ENCODE measurements around the gene NDUFC1. TPM values are rescaled to one million over a fixed set of nuclear protein-coding genes. Genes with fewer than 3 reads are reported as not detected.
A peak's percentile ranks its signal among the peaks of the same experiment; 100 is the strongest.

NDUFC1 gene
- polyA plus RNA-seq (2013, experiment 1 of 2), result 146 TPM
- 148 TPM for polyA plus RNA-seq (2013, experiment 2 of 2)

GRCh38 chr4:139301821-139302611, at the start of gene NDUFC1:
Gene NDUFC1 (minus strand): TSS chr4:139302477. CDS start chr4:139295798, 6,679 bp downstream.
- H2BK120ac ChIP-seq (ENCODE audit: low read depth, low read length), result no peak within 1 kb of the TSS
- H3K4me1 ChIP-seq (ENCODE audit: control insufficient read depth, insufficient read depth, low read depth, low read length), result peaks cover 3% of the 10 kb centered on the region
- H3K79me1 ChIP-seq (replicated peaks; ENCODE audit: low read length, poor library complexity, severe bottlenecking), result peaks cover 4% of the 10 kb centered on the region
- peak within 1 kb of the TSS; percentile 66 for H2AFZ ChIP-seq (ENCODE audit: low read depth, low read length)
- no peaks in the 10 kb centered on the region for H3K9me3 ChIP-seq (ENCODE audit: control insufficient read depth, low read length)
- DNase-seq, result peak; percentile 73
- H2BK15ac ChIP-seq (ENCODE audit: low read depth, poor library complexity, severe bottlenecking), result peak within 1 kb of the TSS; percentile 6
- H3K27ac ChIP-seq (ENCODE audit: low read length, poor library complexity, severe bottlenecking), result peak within 1 kb of the TSS; percentile 70
- H4K91ac ChIP-seq (ENCODE audit: low read length), result peak within 1 kb of the TSS; percentile 73
- peak within 1 kb of the TSS in 1 of 2 experiments; percentile 84 for H3K23ac ChIP-seq (ENCODE audit: low read length in 2 of 2)
- H3K36me3 ChIP-seq (ENCODE audit: control insufficient read depth in 1 of 2, insufficient read depth in 2 of 2, low read depth in 1 of 2, low read length in 2 of 2), result peaks cover 8 to 14% of the 10 kb centered on the region in 2 experiments
- H3K18ac ChIP-seq (ENCODE audit: low read depth in 1 of 2, low read length in 2 of 2), result peak within 1 kb of the TSS; percentile 60 to 94
- H3K9ac ChIP-seq (ENCODE audit: low read length), result peak within 1 kb of the TSS; percentile 94
- peak within 1 kb of the TSS; percentile 87 to 90 for H3K4me3 ChIP-seq (ENCODE audit: insufficient read depth in 1 of 2, low read depth in 1 of 2, low read length in 2 of 2)
- H3K27me3 ChIP-seq (ENCODE audit: control insufficient read depth in 1 of 2, insufficient read depth in 1 of 2, low read length in 2 of 2), result no peaks in the 10 kb centered on the region
- peak within 1 kb of the TSS; percentile 62 to 95 for H3K4ac ChIP-seq (ENCODE audit: low read depth in 1 of 2, low read length in 2 of 2)
- peak within 1 kb of the TSS in 1 of 2 experiments; percentile 64 for H2BK12ac ChIP-seq (ENCODE audit: low read length in 2 of 2)
- no peak within 1 kb of the TSS for H2AK5ac ChIP-seq (ENCODE audit: low read length, severe bottlenecking)
- peak within 1 kb of the TSS in 1 of 2 experiments; percentile 97 for H3K14ac ChIP-seq (ENCODE audit: low read length in 2 of 2)
- H2BK5ac ChIP-seq (ENCODE audit: low read depth, low read length, poor library complexity, severe bottlenecking), result peak within 1 kb of the TSS; percentile 3
- under 1% methylated on average over 37 of the region's 46 CpGs for WGBS
- peak within 1 kb of the TSS; percentile 76 for H3K4me2 ChIP-seq (ENCODE audit: low read length, poor library complexity, severe bottlenecking)
- peak within 1 kb of the TSS; percentile 16 for H4K8ac ChIP-seq (ENCODE audit: low read length)

GRCh38 chr4:139337612-139338011, 35.3 kb upstream of the NDUFC1 start:
- Histone ChIP-seq H3K14ac (ENCODE audit: low read length in 2 of 2) (no peak overlapping the region), H2BK15ac (ENCODE audit: low read depth, poor library complexity, severe bottlenecking) (no peak overlapping the region), H3K4me2 (ENCODE audit: low read length, poor library complexity, severe bottlenecking) (no peak overlapping the region), H3K27me3 (ENCODE audit: control insufficient read depth in 1 of 2, insufficient read depth in 1 of 2, low read length in 2 of 2) (no peaks in the 10 kb centered on the region), H4K8ac (ENCODE audit: low read length) (no peak overlapping the region), H4K91ac (ENCODE audit: low read length) (no peak overlapping the region), H3K79me1 (replicated peaks; ENCODE audit: low read length, poor library complexity, severe bottlenecking) (peaks cover 18% of the 10 kb centered on the region), H2AK5ac (ENCODE audit: low read length, severe bottlenecking) (no peak overlapping the region), H3K27ac (ENCODE audit: low read length, poor library complexity, severe bottlenecking) (no peak overlapping the region), H2BK5ac (ENCODE audit: low read depth, low read length, poor library complexity, severe bottlenecking) (no peak overlapping the region), H3K4ac (ENCODE audit: low read depth in 1 of 2, low read length in 2 of 2) (no peak overlapping the region), H3K18ac (ENCODE audit: low read depth in 1 of 2, low read length in 2 of 2) (no peak overlapping the region), H2BK12ac (ENCODE audit: low read length in 2 of 2) (no peak overlapping the region), H3K4me1 (ENCODE audit: control insufficient read depth, insufficient read depth, low read depth, low read length) (no peaks in the 10 kb centered on the region), H2BK120ac (ENCODE audit: low read depth, low read length) (no peak overlapping the region), H3K36me3 (ENCODE audit: control insufficient read depth in 1 of 2, insufficient read depth in 2 of 2, low read depth in 1 of 2, low read length in 2 of 2) (peaks cover 13 to 49% of the 10 kb centered on the region in 2 experiments), H3K4me3 (ENCODE audit: insufficient read depth in 1 of 2, low read depth in 1 of 2, low read length in 2 of 2) (no peak overlapping the region), H3K9ac (ENCODE audit: low read length) (no peak overlapping the region), H3K9me3 (ENCODE audit: control insufficient read depth, low read length) (no peaks in the 10 kb centered on the region), H3K23ac (ENCODE audit: low read length in 2 of 2) (no peak overlapping the region), H2AFZ (ENCODE audit: low read depth, low read length) (no peak overlapping the region)
- DNase-seq, result no peak

- H3K9me3 ChIP-seq (ENCODE audit: control insufficient read depth, low read length), result no peaks in the 10 kb centered on the region
- 83% methylated on average over 1 of the region's 2 CpGs for WGBS
- H4K91ac ChIP-seq (ENCODE audit: low read length), result no peak overlapping the region
- peaks cover 2% of the 10 kb centered on the region for H3K4me1 ChIP-seq (ENCODE audit: control insufficient read depth, insufficient read depth, low read depth, low read length)
- H4K8ac ChIP-seq (ENCODE audit: low read length), result no peak overlapping the region
- H2AFZ ChIP-seq (ENCODE audit: low read depth, low read length), result no peak overlapping the region
- no peak overlapping the region for H3K4ac ChIP-seq (ENCODE audit: low read depth in 1 of 2, low read length in 2 of 2)
- no peak overlapping the region for H3K9ac ChIP-seq (ENCODE audit: low read length)
- H3K36me3 ChIP-seq (ENCODE audit: control insufficient read depth in 1 of 2, insufficient read depth in 2 of 2, low read depth in 1 of 2, low read length in 2 of 2), result peaks cover 12 to 29% of the 10 kb centered on the region in 2 experiments
- H3K18ac ChIP-seq (ENCODE audit: low read depth in 1 of 2, low read length in 2 of 2), result no peak overlapping the region
- no peak overlapping the region for H2BK15ac ChIP-seq (ENCODE audit: low read depth, poor library complexity, severe bottlenecking)
- H2AK5ac ChIP-seq (ENCODE audit: low read length, severe bottlenecking), result no peak overlapping the region
- H3K79me1 ChIP-seq (replicated peaks; ENCODE audit: low read length, poor library complexity, severe bottlenecking), result peaks cover 10% of the 10 kb centered on the region
- H3K27ac ChIP-seq (ENCODE audit: low read length, poor library complexity, severe bottlenecking), result no peak overlapping the region
- H3K4me2 ChIP-seq (ENCODE audit: low read length, poor library complexity, severe bottlenecking), result no peak overlapping the region
- H2BK120ac ChIP-seq (ENCODE audit: low read depth, low read length), result no peak overlapping the region
- H3K27me3 ChIP-seq (ENCODE audit: control insufficient read depth in 1 of 2, insufficient read depth in 1 of 2, low read length in 2 of 2), result no peaks in the 10 kb centered on the region
- H2BK12ac ChIP-seq (ENCODE audit: low read length in 2 of 2), result no peak overlapping the region
- H3K14ac ChIP-seq (ENCODE audit: low read length in 2 of 2), result no peak overlapping the region
- no peak overlapping the region for H3K4me3 ChIP-seq (ENCODE audit: insufficient read depth in 1 of 2, low read depth in 1 of 2, low read length in 2 of 2)
- no peak for DNase-seq
- no peak overlapping the region for H2BK5ac ChIP-seq (ENCODE audit: low read depth, low read length, poor library complexity, severe bottlenecking)
- no peak overlapping the region for H3K23ac ChIP-seq (ENCODE audit: low read length in 2 of 2)
Observed at GRCh38 chr4:139333046-139333445, 30.8 kb upstream of the NDUFC1 start.

- 100% methylated on average over 1 of the region's 1 CpG for WGBS
- no peak overlapping the region for H2BK15ac ChIP-seq (ENCODE audit: low read depth, poor library complexity, severe bottlenecking)
- DNase-seq, result no peak
Observed at GRCh38 chr4:139331185-139331584, 28.9 kb upstream of the NDUFC1 start.

More at GRCh38 chr4:139331185-139331584, 28.9 kb upstream of the NDUFC1 start:
- Histone ChIP-seq H3K79me1 (replicated peaks; ENCODE audit: low read length, poor library complexity, severe bottlenecking) (peaks cover 7% of the 10 kb centered on the region), H2BK120ac (ENCODE audit: low read depth, low read length) (no peak overlapping the region), H3K9me3 (ENCODE audit: control insufficient read depth, low read length) (no peaks in the 10 kb centered on the region), H3K4ac (ENCODE audit: low read depth in 1 of 2, low read length in 2 of 2) (no peak overlapping the region), H3K27ac (ENCODE audit: low read length, poor library complexity, severe bottlenecking) (no peak overlapping the region), H4K91ac (ENCODE audit: low read length) (no peak overlapping the region), H3K4me2 (ENCODE audit: low read length, poor library complexity, severe bottlenecking) (no peak overlapping the region), H3K4me3 (ENCODE audit: insufficient read depth in 1 of 2, low read depth in 1 of 2, low read length in 2 of 2) (no peak overlapping the region), H3K23ac (ENCODE audit: low read length in 2 of 2) (no peak overlapping the region), H3K14ac (ENCODE audit: low read length in 2 of 2) (no peak overlapping the region), H2BK12ac (ENCODE audit: low read length in 2 of 2) (no peak overlapping the region), H3K27me3 (ENCODE audit: control insufficient read depth in 1 of 2, insufficient read depth in 1 of 2, low read length in 2 of 2) (no peaks in the 10 kb centered on the region), H3K4me1 (ENCODE audit: control insufficient read depth, insufficient read depth, low read depth, low read length) (peaks cover 2% of the 10 kb centered on the region), H4K8ac (ENCODE audit: low read length) (no peak overlapping the region), H2AFZ (ENCODE audit: low read depth, low read length) (no peak overlapping the region), H3K9ac (ENCODE audit: low read length) (no peak overlapping the region), H3K36me3 (ENCODE audit: control insufficient read depth in 1 of 2, insufficient read depth in 2 of 2, low read depth in 1 of 2, low read length in 2 of 2) (peaks cover 12 to 21% of the 10 kb centered on the region in 2 experiments), H3K18ac (ENCODE audit: low read depth in 1 of 2, low read length in 2 of 2) (no peak overlapping the region), H2AK5ac (ENCODE audit: low read length, severe bottlenecking) (no peak overlapping the region), H2BK5ac (ENCODE audit: low read depth, low read length, poor library complexity, severe bottlenecking) (no peak overlapping the region)
